Measurements from ENCODE around the gene ADD1.
"Not testable (repeated sequence)": the region's sequence is repeated elsewhere in the genome, so short reads cannot be mapped to it uniquely, and the experiment has no call there.

Gene ADD1

DNA sequence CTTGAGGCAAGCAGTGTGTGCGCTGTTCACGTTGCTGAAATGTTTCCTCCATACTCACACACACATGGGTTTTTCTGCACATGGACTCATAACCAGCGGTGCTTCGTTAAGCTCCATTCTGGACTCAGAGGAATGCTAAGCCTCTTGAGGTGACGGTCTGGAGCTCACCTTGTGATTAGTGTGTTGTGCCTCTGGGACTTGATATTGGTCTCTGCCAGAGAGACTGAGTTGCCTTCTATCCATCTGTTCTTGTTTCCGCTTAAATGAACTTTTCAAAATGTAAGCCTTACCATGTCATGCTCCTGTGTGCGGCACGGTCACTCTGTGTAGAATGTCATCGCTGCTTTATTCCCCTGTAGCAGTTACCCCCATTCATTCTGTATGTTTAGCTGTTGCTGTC, 42.5 kb downstream of the ADD1 start:
- DNase-seq (ENCODE audit: low spot score), result no peak

DNA sequence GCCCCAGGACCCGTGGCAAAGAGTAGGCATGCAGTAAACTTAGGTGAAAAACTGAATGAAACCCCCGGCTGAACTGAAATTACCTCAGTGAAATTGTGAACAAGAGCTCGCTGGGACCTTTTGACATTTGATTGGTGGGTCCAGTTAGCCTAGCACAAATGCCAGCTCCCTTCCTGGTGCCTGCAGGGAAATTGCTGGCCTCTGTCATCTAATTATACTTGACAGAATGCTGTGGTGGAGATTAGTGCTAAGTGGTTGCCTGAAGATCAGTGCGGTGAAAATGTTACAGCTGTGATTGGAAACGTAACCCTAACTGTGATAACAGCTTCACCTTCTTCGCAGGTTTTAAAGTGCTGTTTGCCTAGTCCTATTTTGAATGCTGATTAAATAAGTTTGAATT, 43.0 kb downstream of the ADD1 start:
- no peak for DNase-seq (ENCODE audit: low spot score)

DNA sequence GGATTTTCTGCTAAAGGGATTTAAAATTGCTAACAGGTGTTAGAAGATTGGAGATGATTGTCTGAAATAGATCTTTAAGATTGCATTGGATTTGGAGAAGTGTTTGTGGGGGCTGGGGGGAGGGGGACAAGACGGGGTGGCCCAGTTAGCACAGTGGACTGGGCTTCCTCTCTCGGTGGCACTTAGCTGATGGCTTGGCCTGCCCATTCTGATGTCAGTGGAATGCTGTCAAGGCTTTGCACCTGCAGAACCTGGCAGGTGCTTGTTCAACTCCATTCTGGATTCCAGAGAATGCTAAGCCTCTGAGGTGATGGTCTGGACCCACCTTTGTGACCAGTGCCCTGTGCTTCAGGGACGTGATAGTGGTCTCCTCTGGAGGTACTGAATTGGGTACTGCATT, 43.7 kb downstream of the ADD1 start:
- DNase-seq (ENCODE audit: low spot score), result no peak

DNA sequence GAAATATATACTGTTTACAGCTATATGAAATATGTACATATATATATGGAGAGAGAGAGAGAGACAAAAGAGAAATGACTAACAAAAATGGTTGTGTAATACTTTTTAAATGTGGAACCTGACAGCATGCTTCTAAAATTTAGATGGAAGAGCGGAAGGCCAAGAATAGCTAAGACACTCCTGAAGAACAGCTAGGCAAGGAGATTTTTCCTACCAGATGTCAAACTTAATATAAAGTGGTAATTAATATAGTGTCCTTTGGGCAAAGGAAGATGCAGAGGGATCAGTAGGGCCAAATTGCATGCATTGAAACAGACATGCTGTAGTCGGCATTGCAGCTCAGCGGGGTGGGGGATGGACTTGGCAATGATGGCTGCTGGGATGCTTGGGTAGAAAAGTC, 45.2 kb downstream of the ADD1 start:
- no peak for DNase-seq (ENCODE audit: low spot score)

DNA sequence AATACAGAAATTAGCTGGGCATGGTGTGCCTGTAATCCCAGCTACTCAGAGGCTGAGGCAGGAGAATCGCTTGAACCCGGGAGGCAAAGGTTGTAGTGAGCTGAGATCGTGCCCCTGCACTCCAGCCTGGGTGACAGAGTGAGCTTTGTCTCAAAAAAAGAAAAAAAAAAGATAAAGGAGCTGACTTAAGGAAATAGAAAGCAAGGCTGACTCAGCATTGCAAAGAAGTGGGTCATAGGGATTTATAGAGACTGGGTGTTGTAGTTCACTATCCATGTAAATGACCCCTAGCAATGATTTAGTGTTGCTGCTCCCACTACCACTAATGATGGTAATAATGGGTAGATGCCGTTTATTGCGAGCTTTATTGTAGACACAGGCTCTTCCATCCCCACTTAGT, 47.6 kb downstream of the ADD1 start:
- DNase-seq (ENCODE audit: low spot score), result no peak

DNA sequence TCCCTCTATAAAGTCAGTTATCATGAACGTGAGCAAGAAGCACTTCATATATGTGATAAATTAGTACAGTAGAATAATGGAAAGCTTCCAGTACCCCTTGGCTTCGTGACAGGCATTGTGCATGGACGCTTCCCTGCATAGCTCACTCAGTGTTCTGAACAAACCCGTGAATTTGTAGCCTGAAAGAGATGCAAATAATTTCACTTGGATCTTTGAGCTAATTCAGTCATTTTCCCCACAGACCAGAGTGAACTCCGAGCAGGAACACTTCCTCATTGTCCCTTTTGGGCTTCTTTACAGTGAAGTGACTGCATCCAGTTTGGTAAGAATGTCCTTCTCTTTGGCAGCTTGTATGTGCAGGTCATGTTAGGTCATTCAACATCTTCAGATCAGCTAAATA, 50.1 kb downstream of the ADD1 start:
- DNase-seq (ENCODE audit: low spot score), result no peak

DNA sequence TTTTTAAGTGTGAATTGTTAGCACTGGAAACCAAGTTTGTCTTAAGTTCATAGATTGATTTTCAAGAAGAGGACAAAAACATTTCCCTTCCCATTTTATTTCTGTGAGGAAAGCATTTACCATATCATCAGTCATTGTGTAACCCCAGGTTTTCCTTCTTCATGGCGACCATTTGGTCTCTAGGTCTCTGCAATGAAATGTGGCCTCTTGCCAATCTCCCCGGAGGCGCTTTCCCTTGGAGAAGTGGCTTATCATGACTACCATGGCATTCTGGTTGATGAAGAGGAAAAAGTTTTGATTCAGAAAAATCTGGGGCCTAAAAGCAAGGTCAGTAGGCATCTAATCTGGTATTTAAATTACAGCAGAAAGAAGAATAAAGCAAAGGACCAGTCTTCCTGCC, 54.4 kb downstream of the ADD1 start:
- no peak for DNase-seq (ENCODE audit: low spot score)

DNA sequence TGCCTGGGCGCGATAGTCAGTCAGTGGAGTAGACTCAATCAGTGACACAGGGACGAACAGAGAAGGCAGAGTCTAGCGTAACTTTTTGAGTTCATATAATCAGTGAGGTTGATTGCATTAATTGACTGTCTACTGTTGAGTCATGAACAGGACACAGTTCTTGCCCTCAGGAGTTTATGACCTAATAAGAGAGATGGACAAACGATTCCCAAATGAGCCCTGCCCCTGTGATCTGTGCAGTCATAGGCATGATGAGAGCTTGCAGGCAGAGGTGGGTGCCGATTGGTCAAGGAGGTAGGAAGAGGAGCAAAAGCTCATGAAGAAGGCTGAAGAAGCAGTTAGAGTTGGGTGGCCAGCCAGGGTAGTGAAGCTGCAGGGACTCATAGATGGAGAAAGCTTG, 57.1 kb downstream of the ADD1 start:
- DNase-seq (ENCODE audit: low spot score), result no peak

DNA sequence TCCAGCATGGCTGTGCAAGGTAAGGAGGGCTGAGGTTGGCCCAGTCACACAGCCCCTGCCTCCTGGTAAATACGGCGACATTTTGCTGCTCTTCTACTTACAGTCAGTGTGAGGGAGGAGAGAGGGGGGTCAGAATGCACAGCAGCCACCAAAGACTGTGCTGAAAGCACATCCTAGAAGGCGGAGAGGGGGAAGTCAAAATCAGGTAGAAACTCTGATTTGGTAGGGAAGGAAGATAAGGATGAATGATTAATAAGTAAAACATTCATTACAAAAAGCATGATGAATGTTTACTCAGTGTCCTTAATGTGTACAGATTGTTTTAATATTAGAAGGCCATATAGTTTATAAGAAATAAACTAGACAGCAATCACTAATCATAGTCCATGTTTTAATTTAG, 57.5 kb downstream of the ADD1 start:
- DNase-seq (ENCODE audit: low spot score), result no peak

DNA sequence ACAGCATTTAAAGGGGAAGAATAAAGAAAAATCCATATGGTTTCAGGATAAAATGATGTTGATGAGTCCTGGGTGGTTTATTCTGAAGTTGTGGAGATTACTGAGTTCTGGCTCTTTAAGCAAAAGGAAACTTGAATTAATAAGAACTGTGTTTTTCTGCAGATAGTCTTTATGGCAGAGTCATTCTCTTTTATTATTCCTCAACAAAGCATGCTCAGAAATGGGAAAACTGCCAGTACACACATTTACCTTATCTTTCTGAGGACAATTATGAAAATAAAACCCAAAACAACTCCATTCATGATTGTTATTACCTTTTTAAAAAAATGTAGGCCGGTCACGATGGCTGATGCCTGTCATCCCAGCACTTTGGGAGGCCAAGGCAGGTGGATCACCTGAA, 58.5 kb downstream of the ADD1 start:
- no peak for DNase-seq (ENCODE audit: low spot score)

DNA sequence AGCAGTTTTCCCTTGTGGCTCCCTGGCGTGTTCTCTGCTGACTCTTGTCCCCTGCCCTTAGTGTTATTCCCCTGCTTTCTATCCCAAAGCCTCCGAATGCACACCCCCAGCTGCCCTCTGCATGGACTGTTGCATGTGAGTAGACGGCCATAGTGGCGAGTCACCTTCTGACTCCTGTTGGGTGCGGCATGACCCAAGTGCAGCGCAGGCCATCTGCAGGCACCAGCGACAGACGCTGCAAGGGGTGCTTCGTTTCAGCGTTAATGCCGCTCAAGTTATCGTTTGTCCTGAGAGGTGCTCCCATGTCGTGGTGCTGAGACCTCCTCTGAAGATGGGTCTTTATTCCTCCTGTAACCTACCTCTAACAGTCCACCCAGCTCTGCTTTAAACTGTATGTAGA, 61.9 kb downstream of the ADD1 start:
- no peak for DNase-seq (ENCODE audit: low spot score)

DNA sequence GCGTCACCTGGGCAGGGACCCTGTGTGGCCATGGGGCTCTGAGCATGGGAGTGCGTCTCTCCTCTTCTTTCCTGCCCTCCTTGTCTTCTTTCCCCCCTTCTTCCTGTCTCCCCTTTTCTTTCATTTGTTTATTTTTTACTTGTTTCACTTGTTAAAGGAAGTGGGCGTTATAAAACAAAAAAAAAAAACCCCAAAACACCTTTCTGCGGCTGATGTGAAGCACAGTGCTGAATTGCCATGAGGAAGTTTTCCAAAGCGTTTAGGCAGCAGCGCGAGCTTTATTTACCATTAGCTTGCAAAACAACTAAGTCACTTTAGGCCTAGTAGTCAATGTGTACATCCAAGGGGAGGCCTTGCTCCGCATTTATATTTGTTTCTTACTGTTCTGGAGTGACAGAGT, 62.6 kb downstream of the ADD1 start:
- no peak for DNase-seq (ENCODE audit: low spot score)

DNA sequence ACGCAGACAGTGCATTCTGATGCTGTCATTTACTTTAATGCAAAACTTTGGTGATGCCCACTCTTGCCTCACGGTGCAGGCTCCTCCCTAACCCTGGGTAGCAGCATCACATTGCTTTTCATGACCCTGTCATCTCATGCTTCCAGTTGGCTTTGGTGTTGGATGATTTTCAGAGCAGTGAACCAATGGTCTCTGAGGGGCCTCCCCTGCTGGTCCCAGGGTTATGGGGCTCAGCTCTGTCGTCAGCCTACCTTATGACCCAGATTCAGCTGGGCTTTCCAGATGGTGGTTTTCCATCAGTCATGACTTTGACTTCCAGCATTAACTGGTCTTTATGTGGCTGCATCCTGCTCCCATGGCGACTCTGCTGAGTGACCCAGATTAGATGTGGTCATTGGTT, 63.6 kb downstream of the ADD1 start:
- no peak for DNase-seq (ENCODE audit: low spot score)

DNA sequence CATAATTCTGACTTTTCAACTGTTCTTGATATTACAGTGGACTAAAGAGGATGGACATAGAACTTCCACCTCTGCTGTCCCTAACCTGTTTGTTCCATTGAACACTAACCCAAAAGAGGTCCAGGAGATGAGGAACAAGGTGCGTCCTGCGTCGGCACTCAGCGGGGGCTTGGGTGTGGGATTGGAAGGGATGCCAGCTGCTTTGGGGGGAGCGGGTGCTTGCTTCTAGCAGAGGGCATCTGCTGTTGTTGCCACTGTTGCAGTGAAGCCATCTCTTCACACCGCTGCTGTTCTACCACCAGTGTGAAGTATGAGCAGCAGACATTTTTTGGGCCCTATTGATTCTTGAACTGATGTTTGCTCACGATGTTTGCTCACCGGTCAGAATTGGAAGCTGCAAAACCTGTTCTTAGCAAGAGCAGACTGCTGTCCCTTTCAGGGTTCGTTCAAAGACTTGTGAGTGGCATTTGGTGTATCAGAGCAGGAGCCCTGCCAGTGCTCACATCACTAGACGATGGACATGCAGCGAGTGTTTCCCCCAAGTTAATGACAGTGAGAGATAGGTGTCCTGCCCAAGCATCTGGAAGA, 64.2 kb downstream of the ADD1 start:
- DNase-seq (ENCODE audit: low spot score), result no peak

DNA sequence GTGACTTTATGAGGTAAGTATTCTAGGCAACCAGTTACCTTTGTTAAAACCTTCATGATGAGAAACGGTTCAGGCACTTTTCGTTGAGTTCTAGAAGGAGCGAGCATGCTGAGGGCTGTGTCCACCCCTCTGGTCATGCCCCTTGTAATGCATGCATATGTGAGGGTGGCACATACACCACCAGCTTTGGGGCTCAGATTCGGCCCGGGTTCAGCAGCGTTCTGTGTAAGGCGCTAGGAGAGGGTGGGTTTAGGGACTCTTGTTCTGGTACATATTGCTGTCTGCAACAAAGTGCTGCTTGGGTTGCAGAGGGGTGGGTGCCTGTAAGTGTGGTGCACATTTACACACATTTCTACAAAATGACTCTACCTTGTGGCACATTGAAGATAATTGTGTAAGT, 65.0 kb downstream of the ADD1 start:
- DNase-seq (ENCODE audit: low spot score), result no peak

DNA sequence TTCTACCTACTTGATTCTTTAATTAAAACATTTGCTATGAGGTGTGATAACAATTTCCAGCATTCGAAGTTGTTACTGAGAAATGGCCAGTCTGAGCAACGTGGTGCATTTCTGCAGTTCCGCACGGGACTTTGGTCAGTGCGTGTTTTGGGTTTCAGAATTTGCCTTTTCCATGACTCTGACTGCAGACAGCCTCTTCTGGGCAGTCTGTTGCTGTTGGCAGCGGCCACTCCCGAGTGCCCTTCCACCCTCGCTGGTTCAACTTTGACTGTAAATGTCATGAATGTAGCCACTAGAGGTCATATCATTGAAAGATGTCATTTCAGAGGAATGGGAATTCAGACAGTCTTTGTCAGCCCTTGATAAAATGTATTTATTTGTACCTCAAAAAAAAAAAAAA, 65.9 kb downstream of the ADD1 start:
- no peak for DNase-seq (ENCODE audit: low spot score)

DNA sequence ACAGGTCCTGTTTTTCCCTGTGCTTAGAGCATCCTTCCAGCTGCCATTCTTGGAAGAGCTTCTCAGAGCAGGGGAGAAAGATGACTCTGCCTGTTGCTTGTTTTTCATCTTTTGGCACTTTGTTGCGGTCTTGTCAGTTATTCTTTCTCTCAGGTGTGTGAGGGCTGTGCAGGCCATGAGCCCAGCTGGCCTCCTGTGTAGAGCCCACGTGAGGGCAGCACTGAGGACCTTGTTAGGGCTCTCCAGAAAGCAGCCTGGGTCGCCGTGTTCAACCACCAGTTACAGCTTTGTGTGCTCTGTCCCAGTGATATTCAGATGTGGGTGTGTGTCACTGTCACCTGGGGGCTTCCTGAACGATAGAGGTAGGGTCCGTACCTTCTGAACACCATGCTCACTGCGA, 66.8 kb downstream of the ADD1 start:
- no peak for DNase-seq (ENCODE audit: low spot score)

DNA sequence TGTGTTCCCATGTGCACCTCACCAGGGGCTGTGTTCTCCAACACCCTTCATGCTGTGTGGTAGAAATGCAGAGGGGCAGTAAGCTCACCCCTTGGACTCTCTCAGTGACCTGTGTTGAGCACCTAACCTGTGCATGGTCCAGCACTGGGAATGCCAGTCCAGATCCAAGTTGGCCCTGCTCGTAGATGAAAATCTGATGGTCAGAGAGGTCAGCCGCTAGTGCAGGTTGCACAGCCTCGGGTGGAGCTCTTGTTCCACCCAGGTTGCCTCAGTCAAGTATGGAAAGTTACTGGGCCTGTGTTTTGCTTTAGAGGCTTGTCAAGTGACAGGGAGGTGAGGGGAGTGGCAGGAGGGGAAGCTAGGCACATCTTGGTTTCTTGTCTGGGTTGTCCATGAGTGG, 68.2 kb downstream of the ADD1 start:
- DNase-seq (ENCODE audit: low spot score), result no peak

DNA sequence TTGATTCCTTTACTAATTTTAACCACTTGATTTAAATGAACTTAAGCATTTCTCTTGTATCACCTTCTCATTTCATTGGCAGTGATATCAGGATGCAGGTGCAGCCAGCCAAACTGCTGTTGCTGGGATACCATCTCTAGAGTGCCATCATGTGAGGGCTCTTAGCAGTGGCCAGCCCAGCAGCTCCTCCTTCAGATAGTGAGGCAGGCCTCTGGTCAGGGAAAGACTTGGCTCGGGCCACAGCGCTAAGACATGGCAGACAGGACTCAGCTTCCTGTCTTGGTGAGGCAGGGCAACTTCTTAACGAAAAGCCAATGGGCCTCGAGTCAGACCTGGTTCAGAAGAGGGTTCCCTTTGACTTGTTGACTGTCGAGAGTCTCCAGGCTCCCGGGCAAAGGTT, 69.5 kb downstream of the ADD1 start:
- DNase-seq (ENCODE audit: low spot score), result no peak

DNA sequence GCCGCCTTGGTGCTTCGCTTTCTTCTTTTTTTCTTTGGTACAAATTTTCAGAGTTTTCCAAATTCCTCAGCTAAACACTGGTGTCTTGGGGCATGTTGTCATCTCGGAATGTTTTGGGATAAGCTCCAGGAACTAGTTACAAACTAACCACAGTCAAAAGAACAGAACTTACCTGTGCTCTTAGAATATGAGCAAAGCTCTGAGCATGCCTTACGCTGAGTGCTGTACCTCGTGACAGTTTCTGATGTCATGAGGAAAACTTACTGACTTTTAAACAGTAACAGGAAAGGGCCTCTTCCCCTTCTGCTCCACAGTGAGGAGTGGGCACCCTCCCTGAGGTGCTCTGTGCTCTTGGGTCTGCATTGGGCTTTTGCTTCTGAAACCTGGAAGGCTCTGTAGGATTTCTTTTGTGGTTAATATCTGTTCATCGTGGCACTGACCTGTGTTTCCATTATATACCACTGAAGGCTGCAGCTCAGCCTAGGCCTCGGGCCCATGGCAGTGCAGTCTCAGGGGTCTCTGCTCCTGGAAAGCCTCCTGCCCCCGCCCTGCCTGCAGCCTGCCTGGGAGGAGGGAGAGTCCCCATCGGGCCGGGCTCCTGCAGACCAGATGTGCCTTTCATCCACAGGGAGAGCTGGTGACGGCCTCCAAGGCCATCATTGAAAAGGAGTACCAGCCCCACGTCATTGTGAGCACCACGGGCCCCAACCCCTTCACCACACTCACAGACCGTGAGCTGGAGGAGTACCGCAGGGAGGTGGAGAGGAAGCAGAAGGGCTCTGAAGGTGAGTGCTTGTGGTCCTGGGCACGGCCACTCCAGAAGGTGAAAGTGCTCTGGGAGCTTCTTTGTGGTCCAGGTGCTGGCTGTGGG, 70.8 kb downstream of the ADD1 start:
- DNase-seq (ENCODE audit: low spot score), result no peak

DNA sequence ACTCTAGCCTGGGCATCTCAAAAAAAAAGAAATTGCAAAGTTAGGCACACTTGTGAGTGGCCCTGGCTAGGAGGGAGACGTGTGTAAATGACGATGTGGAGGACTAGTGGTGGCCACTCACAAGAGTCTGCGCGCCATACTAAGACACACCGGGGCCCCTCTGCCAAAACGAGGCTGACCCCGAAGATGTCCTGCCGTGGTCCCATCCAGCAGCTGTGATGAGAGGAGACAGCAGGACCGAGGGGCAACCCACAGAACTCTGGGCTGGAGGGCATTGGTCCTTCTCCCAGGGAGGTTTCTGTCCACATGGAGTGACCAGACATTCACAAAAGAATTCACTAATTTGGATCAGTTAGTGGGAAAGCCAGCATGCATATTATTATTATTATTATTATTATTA, 72.1 kb downstream of the ADD1 start:
- no peak for DNase-seq (ENCODE audit: low spot score)

DNA sequence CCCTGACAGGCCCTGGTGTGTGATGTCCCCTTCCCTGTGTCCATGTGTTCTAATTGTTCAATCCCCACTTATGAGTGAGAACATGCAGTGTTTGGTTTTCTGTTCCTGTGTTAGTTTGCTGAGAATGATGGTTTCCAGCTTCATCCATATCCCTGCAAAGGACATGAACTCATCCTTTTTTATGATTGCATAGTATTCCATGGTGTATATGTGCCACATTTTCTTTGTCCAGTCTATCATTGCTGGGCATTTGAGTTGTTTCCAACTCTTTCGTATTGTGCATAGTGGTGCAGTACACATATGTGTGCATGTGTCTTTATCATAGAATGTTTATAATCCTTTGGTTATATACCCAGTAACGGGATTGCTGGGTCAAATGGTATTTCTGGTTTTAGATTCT, 73.1 kb downstream of the ADD1 start:
- DNase-seq (ENCODE audit: low spot score), result not testable (repeated sequence)

DNA sequence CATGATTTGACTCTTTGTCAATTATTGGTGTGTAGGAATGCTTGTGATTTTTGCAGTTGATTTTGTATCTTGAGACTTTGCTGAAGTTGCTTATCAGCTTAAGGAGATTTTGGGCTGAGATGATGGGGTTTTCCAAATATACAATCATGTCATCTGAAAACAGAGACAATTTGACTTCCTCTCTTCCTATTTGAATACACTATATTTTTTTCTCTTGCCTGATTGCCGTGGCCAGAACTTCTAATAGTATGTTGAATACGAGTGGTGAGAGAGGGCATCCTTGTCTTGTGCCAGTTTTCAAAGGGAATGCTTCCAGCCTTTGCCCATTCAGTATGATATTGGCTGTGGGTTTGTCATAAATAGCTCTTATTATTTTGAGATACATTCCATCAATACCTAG, 74.7 kb downstream of the ADD1 start:
- not testable (repeated sequence) for DNase-seq (ENCODE audit: low spot score)

DNA sequence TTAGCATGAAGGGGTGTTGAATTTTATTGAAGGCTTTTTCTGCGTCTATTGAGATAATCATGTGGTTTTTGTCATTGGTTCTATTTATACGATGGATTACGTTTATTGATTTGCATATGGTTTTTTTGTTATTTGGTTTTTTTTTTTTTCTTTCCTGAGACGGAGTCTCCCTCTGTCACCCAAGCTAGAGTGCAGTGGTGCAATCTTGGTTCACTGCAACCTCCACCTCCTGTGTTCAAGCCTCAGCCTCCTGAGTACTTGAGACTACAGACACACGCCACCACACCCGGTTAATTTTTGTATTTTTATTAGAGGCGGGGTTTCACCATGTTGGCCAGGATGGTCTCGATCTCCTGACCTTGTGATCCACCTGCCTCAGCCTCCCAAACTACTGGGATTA, 75.1 kb downstream of the ADD1 start:
- not testable (repeated sequence) for DNase-seq (ENCODE audit: low spot score)

Data from SW480 (cell line).